GM19035 (cell line): ENCODE results near the gene TMUB1.

Experiments used
- ATAC-seq: cut with Tn5 transposase; IDR thresholded peaks from one replicate; pipeline ENCODE4 v1.9.1; 2021; ENCODE audit not compliant: unreplicated experiment

TMUB1 gene

DNA sequence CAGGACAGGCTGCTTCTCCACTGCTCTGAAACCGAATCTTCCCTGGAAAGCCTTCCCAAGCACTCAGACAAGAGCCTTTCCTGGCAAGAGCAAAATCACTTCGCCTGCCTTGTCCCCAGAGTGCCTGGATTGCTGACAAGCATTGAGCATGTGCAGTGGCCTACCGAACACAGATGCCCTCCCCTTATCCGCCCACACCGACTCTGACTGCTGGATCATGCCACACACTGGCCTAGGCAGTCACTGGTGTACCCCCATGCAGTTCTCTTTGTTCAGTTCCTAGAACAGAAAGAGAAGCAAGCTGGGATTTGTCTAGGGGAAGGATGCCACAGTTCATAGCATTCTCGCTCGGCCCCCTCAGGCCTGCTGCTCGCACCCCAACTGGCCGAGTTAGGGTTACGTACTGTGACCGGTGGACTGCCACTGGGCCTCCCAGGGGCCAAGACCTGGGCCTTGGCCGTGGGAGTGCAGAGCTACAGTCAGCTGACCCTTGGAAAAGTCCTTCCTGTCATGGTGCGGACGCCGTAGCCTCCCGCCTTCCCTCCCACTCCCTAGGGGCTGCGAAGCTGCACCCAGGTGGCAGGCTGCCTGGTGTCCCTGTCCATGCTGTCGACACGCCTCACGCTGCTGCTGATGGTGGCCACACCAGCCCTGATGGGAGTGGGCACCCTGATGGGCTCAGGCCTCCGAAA, 48.1 kb downstream of the TMUB1 start:
- no peak for ATAC-seq

DNA sequence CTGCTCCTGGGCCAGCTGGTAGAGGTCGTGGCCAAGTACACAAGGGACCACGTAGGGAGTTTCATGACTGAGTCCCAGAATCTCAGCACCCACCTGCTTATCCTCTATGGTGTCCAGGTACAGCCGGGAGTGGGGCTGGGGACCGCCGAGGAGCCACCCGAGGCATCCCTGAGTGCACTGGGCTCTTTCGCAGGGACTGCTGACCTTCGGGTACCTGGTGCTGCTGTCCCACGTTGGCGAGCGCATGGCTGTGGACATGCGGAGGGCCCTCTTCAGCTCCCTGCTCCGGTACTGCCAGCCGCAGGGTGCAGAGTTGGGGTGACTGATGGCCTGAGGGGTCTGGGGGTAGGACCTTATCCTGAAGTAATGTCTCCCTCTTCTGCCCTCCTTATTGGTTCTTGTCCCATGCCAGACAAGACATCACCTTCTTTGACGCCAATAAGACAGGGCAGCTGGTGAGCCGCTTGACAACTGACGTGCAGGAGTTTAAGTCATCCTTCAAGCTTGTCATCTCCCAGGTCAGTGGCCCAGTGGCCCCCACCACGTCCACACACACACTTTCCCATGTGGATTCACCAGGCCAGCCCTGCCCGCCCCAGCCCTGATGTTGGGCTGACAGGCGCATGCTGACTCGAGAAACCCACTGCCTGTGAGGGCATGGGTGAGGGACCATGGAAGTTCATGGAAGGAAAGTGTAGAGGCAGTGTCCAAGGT, 48.8 kb downstream of the TMUB1 start:
- ATAC-seq = no peak

DNA sequence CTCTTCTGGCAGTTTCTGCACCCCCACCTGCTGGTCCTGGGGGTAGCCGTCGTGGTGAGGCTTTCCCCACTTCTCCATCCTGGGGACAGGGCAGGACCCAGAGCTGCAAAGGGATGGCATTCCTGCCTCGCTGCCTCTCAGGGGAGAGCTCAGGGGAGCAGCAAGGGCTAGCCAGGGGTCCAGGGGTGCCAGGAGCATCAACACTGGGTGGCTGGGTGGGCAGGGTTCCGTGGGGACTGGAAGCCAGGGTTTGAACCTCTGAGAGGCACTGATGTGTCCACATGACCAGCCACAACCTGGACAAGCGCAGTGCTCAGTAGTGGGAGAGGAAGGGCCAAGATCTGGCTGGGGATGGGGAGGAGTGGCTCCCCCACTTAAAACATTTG, 49.4 kb downstream of the TMUB1 start:
- no peak for ATAC-seq

DNA sequence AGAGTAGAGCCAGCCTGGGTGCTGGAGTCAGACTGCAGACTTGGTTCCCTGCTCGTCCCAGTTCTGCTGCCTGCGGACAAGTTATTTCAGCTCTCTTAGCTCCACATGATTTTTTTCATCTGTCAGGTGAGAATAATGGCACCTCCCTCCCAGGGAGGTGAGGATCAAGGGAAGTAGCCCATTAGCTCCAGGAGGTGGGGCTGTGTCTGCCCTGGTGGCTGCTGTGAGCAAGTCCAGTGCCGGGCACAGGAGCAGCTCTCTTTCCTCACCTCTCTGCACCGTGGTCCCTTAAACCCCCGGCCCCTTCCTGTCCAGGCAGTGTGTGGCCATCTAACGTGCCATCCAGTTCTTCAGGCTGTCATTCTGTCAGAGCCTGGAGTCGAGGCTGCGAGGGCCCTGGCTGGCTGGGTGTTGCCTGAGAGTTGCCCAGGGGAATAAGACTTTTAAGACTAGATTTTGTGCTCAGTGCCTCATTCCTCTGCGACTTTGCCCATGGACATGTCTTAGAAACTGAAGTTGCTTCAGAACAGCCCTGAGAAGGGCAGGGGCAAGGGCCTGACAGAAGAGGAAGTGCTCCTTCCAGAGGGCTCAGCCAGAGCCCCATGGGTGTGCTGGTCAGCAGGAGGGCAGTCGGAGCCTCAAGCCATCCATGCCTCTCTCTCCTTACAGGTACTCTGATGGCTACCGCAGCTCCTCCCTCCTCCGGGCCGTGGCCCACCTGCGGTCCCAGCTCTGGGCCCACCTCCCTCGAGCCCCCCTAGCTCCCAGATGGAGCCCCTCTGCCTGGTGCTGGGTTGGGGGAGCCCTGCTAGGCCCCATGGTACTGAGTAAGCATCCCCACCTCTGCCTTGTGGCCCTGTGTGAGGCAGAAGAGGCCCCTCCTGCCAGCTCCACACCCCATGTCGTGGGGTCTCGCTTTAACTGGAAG, 50.1 kb downstream of the TMUB1 start:
- ATAC-seq = no peak
